Activated T-cell treated with anti-CD3 and anti-CD28 coated beads for 24 hours (primary cell): ENCODE results near the gene NOTCH2.
"Not testable (repeated sequence)": the region's sequence is repeated elsewhere in the genome, so short reads cannot be mapped to it uniquely, and the experiment has no call there.

Experiments used
- DNase-seq: peaks from one replicate; pipeline ENCODE4 v3.0.0-alpha.2; 2020; ENCODE audit warnings: low read depth

Gene NOTCH2

GRCh38 chr1:120068683-120069066 is 787 bp downstream of the NOTCH2 start:
- DNase-seq, result not testable (repeated sequence)

DNA sequence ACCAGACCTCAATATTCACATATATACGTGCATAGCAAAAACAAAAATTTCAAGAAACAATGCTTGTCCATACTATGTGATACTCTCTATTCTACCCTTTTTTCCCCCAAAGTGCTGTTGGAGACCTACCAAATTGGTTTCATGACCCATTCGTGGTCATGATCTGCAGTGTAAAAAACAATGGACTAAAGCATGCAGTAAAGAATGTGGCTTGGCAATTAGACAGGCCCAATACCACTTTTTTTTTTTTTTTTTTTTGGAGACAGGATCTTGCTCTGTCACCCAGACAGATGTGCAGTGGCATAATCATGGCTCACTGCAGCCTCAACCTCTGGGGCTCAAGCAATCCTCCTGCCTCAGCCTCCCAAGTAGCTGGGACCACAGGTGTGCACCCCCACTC is 21.3 kb downstream of the NOTCH2 start:
- DNase-seq, result not testable (repeated sequence)

DNA sequence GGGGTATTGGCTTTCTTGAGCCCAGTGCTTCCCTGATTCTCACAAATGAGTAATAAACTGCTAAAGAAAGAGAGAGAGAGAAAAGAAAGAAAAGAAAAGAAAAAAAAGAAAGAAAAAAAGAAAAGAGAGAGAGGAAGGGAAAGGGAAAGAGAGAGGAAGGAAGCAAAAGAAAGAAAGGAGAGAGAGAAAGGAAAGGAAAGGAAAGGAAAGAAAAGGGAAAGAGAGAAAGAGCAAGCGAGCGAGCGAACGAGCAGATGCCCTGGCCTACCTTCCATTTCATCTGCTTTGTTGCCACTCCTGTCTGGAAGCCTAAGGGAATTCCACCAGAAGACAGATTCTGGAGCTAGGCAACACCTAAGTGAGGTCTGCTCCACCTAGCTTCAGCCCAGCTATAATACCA is 27.7 kb downstream of the NOTCH2 start:
- not testable (repeated sequence) for DNase-seq

GRCh38 chr1:120032253-120032652 is 37.2 kb downstream of the NOTCH2 start:
- not testable (repeated sequence) for DNase-seq

DNA sequence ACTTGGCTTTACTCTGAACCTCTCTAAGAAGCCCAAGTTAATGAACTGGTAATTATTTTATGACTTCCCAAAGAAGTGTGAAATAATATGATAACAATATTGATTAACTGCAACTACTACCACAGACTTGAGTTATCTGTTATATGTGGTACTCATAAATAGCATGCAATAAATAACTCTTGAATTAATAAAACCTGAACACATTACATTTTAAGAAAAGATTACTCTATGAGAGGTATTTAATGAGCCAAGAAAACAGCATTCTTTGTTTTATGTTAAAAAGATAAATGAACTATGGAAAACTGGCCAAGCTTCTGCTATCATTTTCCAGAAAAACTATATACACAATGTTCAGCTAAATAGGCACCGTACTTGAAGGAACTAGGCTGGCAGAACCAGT is 45.7 kb downstream of the NOTCH2 start:
- not testable (repeated sequence) for DNase-seq

DNA sequence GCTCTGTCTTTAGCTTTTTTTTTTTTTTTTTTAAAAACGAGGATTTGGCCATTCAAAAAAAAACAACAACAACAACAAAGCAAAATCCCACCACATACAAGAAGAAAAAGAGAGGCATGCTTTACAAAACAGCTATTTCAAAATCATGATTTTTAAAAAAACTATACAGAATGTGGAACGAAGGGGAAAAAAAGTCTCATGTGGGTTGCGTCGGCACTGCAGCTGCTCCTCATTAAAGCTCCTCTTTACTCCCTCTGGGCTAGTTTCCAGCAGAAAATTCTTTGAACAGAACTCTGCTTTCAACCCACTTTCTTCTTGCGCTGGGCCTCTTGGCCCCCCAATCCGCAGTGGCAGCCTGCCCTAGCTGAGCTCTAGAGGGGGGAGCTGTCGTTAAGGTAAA is 54.5 kb downstream of the NOTCH2 start:
- DNase-seq, result not testable (repeated sequence)

GRCh38 chr1:120008320-120008719 is 61.1 kb downstream of the NOTCH2 start:
- DNase-seq, result not testable (repeated sequence)

GRCh38 chr1:120007850-120008249 is 61.6 kb downstream of the NOTCH2 start:
- not testable (repeated sequence) for DNase-seq

GRCh38 chr1:120001035-120001434 is 68.4 kb downstream of the NOTCH2 start:
- not testable (repeated sequence) for DNase-seq

- not testable (repeated sequence) for DNase-seq
Observed at GRCh38 chr1:119996731-119997312, 72.6 kb downstream of the NOTCH2 start.

DNA sequence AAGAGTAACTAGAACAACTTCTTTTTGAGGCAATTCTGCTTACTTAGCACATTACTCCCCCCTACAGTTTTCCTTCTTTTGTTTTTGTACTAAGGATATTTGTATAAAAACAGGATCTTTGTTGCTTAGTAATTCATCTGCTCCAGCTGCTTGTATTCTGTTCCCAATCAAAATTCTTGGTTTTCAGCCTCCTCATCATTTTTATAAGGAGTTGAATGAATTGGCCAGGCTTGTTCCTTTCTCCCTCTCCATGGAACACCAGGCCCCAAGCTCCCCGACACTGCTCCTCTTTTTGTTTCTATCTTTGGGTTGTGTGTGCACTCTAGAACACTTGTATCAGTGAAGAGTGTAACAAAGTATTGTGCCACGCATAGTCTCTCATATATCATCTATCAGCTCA is 73.5 kb downstream of the NOTCH2 start:
- DNase-seq, result not testable (repeated sequence)

DNA sequence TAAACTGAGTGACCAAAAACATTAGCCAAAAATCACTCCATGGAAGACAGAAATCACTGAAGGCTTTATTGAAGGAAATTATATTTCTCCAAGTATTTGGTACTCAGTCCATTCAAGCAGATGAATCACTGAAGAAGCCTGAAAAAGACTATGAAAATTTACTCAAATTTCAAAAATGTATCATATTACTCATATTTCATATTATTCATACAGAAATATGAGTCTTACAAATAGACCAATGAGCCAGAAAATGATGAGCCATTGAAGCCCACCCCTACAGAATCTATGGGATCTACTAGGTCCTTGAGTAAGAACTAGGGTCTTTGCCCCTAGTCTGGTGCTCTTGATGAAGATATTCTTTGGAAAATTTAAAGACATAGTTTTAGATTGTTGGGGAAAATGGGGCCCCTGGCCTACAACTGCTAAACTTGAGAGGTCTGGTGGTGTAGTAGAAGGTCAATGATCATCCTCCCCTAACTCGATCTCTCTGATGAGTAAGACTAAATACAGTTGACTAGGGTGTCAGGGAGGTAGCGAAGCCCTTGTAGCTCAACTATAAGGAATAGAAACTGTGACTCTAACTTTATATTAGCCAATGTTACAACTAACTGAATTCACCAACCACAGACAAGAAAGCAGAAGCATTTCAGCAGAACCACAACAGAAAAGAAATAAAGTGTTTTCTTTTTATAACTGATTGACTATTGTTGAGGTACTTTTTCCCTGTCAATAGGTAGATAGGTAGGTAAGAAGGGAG is 81.0 kb downstream of the NOTCH2 start:
- DNase-seq, result no peak

DNA sequence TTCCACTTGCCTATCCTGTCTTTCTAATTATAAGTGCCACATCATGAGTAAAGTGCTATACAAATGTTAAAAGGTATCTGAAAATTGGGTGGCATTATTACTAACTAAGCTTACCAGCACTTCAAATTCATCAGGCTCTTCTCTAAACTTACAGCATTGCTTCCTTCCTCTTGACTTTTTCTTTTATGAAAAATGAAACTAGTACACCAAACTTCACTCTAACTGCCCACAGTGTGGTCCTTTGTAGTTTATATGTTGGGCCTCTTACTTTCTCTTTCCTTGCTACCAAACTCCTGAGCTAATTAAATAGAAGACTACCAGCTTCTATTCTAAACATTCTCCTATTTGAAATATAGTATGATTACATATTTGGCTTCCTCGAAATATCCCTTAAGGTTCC is 81.8 kb downstream of the NOTCH2 start:
- no peak for DNase-seq

DNA sequence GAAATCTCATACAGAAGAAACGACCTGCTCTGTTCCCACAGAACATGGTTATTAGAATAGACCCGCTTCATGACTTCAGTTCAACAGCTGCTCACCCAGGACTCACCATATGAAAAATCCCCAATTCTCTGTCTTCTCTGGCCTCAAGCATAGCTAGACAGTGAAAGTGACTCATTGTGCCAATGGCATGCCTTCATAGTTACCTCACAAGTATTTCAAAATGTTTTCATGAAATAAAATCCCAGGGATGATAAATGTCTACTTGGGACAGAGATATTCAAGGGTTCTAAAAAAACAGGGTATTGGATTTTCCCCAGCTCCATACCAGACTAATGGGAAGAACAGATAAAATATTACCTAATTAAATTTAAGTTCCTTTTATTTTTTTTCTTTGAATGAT is 82.3 kb downstream of the NOTCH2 start:
- DNase-seq, result no peak

GRCh38 chr1:119986007-119986497 is 83.4 kb downstream of the NOTCH2 start:
- DNase-seq, result no peak

DNA sequence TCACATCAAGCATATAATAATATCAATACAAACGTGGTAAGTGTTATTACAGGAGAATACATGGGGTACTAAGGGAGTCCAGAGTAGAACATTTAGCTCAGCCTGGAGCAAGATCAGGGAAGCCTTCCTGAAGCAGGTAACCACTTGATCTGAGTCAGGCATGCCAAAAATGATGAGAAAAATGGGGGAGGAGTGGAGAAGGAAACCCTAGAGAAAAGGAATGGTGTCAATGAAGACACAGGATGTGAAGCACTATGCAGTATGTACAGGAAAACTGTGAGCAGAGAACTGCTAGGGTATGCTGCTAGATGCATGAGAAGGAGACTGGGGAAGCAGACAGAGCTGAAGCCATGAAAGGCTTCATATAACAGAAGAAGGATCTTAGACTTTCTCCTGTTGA is 84.7 kb downstream of the NOTCH2 start:
- DNase-seq, result no peak

GRCh38 chr1:119981986-119982815 is 87.3 kb downstream of the NOTCH2 start:
- no peak for DNase-seq

- DNase-seq, result no peak
Observed at GRCh38 chr1:119981496-119981895, 88.0 kb downstream of the NOTCH2 start.

DNA sequence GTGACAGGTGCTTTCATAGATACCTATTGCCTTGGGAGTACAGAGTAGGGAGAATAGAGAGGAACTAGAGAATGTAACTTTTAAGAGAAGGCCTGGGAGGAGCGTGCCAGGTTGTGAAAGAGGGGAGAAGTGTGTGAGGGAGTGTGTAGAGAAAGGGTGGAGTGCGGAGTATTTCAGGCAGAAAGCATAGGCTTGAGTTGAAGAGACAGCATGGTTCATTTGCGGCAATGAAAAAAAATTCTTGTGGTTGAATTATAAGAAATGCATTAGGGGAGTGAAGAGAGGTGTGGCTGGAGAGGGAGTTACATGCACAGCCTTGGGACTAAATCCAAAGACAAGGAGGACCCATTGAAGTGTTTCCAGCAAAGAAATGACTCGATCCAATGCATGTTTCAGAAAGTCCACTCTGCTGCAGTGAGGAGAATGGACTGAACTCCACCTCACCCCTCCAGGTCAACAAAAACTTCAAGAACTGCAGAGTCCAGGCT is 91.4 kb downstream of the NOTCH2 start:
- no peak for DNase-seq

DNA sequence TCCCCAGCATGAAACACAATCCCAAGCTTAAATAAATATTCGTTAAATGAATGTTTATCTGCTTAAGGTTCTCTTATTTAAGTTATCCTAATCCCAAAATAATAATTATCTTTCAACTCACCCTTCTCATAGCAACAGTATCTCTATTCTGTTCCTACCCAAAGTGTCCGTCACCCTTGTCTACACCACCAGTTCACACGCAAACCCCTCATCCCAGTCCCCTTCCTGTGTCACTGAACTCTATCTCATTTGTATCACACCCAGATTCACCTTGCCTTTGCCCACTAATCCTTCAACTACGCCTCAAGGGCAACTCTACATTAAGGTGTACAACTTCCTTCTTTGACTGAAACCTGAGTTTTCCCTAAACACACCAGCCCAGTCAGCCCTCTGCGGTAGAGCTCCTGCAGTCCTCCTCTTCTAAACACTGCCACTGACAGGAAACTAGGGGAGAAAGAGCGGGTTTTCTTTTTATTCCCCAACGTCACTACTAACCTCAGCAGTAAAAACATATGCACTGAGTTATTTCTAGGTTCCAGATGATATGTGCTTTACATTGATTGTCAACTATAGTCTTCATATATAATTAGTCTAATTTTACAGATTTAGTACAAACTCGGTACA is 92.2 kb downstream of the NOTCH2 start:
- not testable (repeated sequence) for DNase-seq

- not testable (repeated sequence) for DNase-seq
Observed at GRCh38 chr1:119975582-119976254, 93.7 kb downstream of the NOTCH2 start.
